ENCODE results near the gene SH3PXD2A.
A peak's percentile ranks its signal among the peaks of the same experiment; 100 is the strongest.

SH3PXD2A gene

DNA sequence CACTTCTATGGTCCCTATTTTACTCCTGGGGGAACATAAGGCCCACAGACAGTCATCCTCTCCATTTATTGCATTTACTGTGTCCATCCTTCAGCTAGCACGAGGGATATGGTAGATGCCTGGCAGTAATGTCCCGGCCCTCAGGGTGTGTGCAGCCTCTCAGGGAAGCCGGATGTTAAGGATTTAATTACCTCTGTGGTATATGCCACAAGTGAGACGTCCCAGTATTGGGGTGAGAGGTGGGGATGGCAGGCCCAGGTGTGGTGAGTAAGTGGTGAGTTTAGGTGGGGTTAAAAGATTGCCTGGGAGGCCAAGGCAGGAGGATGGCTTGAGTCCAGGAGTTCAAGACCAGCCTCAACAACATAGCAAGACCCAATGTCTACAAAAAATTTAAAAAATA lies 144.9 kb downstream of the SH3PXD2A start:
- in situ Hi-C loops (cut with HindIII; ENCODE audit: low sequenced_read_pairs) = no loop called here
- H3K4me3 ChIP-seq (ENCODE audit: low read depth, low read length) = no peak overlapping the region
- TF ChIP-seq, protein P1, sequence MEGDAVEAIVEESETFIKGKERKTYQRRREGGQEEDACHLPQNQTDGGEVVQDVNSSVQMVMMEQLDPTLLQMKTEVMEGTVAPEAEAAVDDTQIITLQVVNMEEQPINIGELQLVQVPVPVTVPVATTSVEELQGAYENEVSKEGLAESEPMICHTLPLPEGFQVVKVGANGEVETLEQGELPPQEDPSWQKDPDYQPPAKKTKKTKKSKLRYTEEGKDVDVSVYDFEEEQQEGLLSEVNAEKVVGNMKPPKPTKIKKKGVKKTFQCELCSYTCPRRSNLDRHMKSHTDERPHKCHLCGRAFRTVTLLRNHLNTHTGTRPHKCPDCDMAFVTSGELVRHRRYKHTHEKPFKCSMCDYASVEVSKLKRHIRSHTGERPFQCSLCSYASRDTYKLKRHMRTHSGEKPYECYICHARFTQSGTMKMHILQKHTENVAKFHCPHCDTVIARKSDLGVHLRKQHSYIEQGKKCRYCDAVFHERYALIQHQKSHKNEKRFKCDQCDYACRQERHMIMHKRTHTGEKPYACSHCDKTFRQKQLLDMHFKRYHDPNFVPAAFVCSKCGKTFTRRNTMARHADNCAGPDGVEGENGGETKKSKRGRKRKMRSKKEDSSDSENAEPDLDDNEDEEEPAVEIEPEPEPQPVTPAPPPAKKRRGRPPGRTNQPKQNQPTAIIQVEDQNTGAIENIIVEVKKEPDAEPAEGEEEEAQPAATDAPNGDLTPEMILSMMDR (IDR thresholded peaks at IDR 0.05; ENCODE audit: low read depth, low read length) = no peak
- no peak for DNase-seq (ENCODE audit: low read depth, low spot score)

DNA sequence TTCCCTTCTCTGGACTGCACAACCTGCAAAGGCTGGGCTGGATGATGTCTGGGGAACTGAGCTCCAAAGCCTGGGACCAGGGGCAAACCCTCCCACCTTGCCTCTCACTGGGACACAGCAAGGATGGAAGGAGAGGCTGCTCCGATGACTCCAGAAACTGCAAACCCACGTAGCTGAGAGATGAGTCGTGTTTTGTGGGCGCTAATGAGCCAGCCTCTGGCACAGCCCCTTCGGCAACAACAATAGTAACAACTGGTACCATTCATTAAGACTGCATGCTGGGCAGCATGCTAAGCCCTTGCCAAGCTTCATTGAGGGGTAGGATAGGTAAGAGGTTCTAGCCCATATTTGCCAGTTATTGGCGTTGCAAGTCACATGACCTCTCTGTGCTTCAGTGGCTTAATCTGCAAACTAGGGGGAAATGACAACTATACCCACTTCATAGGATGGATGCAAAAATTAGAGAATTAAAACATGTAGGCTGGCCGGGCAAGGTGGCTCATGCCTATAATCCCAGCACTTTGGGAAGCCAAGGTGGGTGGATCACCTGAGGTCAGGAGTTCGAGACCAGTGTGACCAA lies 145.9 kb downstream of the SH3PXD2A start:
- H3K4me3 ChIP-seq (ENCODE audit: low read depth, low read length) = no peak overlapping the region
- in situ Hi-C loops (cut with HindIII; ENCODE audit: low sequenced_read_pairs) = no loop called here
- TF ChIP-seq, protein P1 (IDR thresholded peaks at IDR 0.05; ENCODE audit: low read depth, low read length) = no peak
- DNase-seq (ENCODE audit: low read depth, low spot score) = peak; percentile 37

DNA sequence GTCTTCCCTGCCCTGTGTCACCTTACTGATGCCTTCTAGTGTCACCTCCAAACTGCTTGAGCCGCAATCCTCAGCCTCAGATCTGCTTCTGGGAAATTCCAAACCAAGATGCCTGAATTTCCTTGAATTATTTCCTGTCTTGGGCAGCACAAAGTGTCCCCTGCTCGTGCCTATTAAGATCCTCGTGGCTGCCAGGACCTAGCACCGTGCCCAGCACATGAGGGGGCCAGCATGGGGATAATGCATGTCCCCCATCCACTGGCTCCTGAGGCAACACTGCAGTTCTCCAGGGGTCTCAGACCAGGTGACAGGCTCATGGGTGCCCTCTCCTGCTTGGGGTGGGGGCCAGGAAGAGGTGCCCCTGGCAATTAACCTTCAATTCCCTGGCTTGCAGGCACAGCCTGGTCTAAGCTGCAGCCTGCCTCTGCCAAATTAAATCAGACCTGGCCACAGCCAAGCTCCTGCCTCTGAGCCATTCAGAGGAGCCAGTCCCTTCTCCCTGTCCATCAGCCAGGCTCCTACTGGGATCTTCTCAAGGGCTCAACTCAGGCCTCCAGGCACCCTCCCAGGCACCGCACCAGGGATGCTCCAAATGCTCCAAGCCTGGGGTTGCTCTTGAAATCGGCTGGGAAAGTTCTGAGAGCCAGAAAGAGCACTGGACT lies 146.6 kb downstream of the SH3PXD2A start:
- no peak for DNase-seq (ENCODE audit: low read depth, low spot score)
- TF ChIP-seq, protein P1 (IDR thresholded peaks at IDR 0.05; ENCODE audit: low read depth, low read length) = no peak
- in situ Hi-C loops (cut with HindIII; ENCODE audit: low sequenced_read_pairs) = no loop called here
- H3K4me3 ChIP-seq (ENCODE audit: low read depth, low read length) = no peak overlapping the region

DNA sequence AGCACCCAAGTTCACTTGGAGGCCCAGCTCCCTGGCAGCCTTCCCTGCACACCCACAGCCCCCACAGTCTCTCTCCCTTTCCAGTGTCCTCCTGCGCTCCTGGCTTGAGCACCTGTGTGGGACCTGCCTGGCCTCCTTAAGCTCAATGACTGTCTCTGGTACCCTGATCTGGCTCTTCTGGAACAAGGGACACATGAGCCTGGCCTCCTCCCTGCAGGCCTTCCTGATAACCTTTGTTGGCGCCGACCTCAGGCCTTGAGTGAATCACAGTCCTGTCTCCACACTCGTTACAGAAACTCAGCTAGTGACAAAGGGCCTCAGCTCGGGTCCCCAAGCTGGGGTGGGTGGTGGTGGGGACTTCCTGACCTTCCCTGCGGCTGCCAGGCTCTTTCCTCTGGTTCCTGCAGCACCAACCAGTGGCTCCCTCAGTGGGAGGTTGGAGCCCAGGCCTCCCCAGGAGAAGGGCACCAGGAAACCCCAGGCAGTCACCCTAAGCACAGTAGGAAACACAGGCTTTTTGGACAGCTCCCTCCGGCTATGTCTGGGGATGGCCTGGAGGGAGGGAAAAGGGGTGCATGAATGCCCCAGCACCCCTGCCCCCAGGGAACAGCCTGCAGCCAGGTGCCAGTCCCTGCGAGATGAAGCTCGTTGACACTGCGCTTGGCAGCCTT lies 147.3 kb downstream of the SH3PXD2A start:
- H3K4me3 ChIP-seq (ENCODE audit: low read depth, low read length) = no peak overlapping the region
- TF ChIP-seq, protein P1 (IDR thresholded peaks at IDR 0.05; ENCODE audit: low read depth, low read length) = no peak
- in situ Hi-C loops (cut with HindIII; ENCODE audit: low sequenced_read_pairs) = no loop called here
- no peak for DNase-seq (ENCODE audit: low read depth, low spot score)

DNA sequence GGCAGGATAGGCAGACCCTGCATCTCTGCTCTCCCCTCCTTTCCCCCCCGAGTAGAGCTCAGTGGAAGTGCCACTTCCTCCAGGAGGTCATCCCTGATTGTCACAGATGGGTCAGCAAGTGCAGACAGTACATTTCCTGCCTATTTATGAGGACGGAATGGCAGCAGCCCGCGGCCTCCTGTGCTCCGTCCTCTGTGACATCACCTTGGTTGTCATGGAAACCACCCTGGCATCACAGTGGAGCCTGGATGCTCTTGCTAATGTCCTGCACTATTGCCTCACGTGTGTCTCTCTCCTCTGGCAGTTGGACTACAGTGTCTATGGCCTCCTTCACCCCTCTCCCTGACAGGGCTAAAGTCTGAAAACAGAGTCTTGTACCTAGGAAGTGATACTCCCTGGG lies 148.6 kb downstream of the SH3PXD2A start:
- TF ChIP-seq, protein P1 (IDR thresholded peaks at IDR 0.05; ENCODE audit: low read depth, low read length) = no peak
- H3K4me3 ChIP-seq (ENCODE audit: low read depth, low read length) = no peak overlapping the region
- DNase-seq (ENCODE audit: low read depth, low spot score) = no peak
- in situ Hi-C loops (cut with HindIII; ENCODE audit: low sequenced_read_pairs) = no loop called here

DNA sequence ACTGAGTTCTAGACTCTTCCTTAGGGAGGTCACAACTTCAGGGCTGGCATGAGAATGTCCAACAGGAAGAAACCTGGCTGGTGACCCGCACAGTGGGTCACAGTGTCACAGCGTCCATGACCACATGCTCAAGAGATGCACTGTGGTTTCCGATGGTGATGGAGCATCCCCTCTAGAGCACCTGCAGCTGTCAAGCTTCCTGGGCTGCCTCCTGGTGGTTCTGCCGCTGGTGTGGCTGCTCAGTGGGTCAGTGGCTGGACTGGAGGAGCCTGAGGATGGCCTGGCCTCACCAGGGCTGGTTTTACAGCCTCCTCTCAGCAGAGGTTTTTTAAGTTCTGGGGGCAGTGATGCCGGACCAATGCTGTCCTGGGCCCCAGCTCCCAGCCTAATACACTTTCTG lies 149.3 kb downstream of the SH3PXD2A start:
- DNase-seq (ENCODE audit: low read depth, low spot score) = no peak
- in situ Hi-C loops (cut with HindIII; ENCODE audit: low sequenced_read_pairs) = no loop called here
- H3K4me3 ChIP-seq (ENCODE audit: low read depth, low read length) = no peak overlapping the region

More for the DNA sequence above, 149.3 kb downstream of the SH3PXD2A start:
- TF ChIP-seq, protein P1 (IDR thresholded peaks at IDR 0.05; ENCODE audit: low read depth, low read length) = no peak
